Fibroblast of peridontal ligament (primary cell): ENCODE measurements around the gene PTPN1.
"Not testable (repeated sequence)": the region's sequence is repeated elsewhere in the genome, so short reads cannot be mapped to it uniquely, and the experiment has no call there.

Experiments
- DNase-seq: peaks from one replicate; pipeline ENCODE4 v3.0.0-alpha.2; 2010; ENCODE audit errors: extremely low read depth

The PTPN1 gene

DNA sequence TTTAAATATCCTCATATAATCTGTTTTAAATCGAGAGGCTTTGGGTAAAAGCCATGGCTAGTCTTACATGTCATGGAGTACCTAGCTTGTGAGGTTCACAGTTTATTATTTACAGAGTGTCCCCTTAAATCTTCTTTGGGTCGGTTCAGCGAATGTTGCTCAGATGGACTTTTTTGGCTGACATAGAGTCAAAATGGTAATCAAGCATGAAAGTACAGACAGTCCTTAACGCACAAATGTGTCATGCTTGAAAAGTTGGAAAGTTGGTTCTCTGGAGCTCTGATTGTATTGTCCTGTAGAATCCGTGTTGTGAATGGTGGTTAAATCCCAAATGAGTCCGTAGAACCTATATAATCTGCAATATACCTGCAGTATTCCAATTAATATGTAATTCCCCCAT is 22.0 kb downstream of the PTPN1 start:
- DNase-seq: no peak

- peak; percentile 69 for DNase-seq
Measured at GRCh38 chr20:50533061-50533460, 22.9 kb downstream of the PTPN1 start.

GRCh38 chr20:50533464-50533863 is 23.3 kb downstream of the PTPN1 start:
- DNase-seq: no peak

DNA sequence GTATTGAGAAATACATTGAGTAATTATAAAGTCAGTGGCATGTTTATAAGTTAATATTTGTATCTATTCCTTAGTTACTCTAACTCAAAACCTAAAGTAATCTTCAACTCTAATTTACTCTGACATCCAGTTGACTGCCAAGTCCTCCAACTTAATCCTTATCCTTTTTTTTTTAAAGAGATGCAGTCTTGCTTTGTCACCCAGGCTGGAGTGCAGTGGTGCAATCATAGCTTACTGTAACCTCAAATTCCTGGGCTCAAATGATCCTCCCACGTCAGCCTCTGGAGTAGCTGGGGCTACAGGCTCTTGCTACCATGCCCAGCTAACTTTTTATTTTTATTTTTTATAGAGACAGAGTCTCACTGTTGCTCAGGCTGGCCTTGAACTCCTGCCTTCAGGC is 24.4 kb downstream of the PTPN1 start:
- peak; percentile 91 for DNase-seq

DNA sequence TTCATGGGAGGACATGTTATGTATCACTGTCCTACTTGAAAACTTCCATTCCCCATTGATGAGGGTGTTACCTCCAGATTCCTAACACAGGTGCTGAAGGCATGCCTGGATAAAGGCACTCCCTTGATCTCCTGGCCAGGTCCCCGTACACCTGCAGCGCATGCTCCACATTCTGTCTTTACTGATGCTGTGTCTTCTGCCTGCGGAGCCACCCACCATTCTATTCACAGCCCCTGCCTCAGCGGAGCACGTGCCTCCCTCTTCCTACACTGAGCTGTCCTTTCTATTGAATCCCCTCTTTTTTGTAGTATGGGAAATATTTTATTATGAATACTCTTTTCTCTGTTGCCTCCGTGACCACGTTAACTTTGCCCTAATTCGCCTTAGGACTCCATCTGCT is 25.0 kb downstream of the PTPN1 start:
- no peak for DNase-seq

DNA sequence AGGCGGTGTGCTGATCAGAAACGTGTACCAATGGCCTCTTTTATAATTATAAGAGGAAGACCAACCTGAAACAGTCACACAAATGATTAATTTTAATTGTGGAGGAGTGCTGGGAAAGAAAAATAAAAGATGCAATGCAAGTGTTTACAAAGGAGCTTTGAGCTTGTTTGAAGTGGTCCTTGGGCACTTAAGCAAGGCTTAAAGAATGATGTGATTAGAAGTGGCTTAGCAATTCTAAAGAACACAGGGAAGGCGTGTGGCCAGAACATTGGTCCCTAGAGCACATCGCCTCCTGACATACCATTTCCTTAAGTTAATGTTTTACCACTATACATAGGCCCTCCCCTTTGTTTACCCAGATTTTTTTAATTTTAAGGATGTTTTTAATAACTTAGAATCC is 26.1 kb downstream of the PTPN1 start:
- DNase-seq: no peak

DNA sequence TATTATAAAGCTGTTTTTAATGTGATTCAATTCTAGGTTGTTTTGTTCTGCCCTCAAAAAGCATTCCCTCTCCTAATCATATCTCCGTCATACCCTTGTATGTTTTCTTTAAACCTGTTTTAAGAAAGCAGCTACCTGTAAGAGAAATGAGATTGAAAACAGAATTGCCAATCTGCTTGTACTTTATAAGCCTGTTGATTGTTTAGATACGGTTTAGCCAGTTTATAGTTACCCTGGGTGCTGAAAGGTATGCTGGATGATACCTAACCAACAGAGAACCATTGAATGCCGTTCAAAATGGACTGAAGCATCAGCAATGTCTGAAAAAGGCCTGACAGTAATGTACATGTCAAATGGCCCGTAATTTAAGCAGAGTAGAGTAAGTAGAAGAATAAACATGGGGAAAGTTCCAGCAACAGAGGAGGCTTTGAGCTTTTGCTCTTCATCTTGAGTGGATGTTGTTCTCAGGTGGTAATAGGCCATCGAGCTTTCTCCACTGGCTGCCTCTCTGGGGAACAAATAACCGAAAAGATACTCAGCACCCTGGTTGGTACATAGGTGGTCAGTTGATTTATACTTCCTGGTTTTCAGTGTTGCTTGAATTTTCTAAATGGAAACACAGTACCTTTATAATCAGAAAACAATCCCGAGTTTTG is 27.5 kb downstream of the PTPN1 start:
- DNase-seq: no peak

GRCh38 chr20:50538276-50538675 is 28.1 kb downstream of the PTPN1 start:
- no peak for DNase-seq

- not testable (repeated sequence) for DNase-seq
Measured at GRCh38 chr20:50539798-50540197, 29.6 kb downstream of the PTPN1 start.

DNA sequence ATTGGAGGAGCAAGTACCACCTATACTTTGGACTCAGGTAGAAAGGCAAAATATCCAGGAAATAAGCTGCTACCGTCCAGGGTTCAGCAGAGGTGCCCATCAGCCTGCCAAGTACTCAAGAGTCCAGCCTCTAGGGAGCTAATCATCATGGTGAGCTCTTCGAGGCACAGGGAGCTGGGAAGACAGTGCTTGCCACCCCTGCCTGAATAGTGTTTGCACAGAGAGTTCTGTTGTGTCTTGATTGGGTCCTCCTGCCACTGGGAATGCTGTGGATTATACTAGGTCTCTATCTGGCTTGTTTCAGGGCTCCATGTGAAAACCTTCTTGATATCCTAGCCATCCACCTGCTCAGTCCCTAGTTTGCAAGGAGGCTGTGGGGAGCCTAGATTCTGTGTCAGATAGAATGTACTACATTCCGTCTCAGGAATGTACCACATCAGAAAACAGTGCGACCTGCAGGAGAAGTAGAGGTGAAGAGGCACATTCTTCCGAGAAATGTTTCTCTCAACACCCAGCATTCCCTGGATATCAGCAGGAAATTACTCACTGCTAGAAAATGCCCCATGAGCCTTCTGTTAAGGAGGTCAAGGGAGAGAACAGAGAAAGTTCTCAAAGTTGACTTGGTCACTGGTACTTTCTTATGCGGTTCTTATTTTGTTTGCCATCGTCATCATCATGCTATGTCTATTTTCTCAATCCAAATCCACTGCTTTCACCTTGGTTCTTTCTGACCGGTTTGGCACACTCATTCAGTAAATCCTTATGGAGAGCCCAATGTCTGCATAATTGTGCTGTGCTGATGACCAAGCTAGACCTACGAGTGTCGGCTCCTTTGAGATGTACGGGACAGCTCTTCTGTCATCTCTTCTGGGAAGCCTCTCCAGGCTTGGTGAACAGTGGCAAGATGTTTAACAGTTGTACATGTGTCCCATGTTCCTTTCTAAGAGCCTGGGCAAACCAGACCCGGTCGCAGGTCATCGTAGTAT is 30.7 kb downstream of the PTPN1 start:
- DNase-seq: peak; percentile 50

DNA sequence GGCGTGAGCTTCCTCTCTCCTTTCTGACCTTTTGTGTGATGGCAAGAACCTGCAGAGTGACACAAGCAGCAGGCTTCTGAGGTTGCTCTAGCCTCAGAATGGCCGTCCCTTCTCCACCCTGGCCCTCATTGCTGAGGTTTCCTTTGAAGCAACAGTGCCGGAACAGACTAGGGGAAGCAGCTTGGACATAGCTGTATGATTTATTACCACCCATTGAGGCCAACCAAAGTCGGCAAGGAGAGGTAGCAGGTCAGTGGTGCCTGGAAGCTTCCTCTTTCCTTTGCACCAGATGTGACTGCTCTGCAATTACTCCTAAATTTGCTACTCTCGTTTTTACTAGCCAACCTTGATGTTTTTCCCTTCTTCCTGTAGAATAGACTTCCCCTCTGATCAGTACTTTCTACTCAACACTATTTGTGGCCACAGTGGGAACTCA is 31.4 kb downstream of the PTPN1 start:
- no peak for DNase-seq

DNA sequence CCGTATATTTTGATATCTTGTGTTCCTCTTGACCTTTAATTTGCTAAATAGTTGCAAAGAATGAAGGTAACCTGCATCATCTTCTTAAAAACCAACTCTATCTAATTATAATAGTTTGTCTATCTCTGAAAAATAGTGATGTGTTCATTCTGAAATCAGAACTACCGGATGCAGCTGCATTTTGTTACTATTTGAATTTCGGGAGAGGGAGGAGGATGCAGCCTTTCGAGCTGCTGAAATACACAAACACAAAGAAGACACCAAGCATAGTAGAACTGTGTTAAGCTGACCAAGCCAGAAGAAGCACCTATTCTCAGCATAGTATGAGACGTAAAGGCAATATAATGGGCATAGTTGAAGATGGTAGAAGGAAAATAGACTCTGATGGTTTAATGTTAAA is 33.1 kb downstream of the PTPN1 start:
- DNase-seq: no peak

DNA sequence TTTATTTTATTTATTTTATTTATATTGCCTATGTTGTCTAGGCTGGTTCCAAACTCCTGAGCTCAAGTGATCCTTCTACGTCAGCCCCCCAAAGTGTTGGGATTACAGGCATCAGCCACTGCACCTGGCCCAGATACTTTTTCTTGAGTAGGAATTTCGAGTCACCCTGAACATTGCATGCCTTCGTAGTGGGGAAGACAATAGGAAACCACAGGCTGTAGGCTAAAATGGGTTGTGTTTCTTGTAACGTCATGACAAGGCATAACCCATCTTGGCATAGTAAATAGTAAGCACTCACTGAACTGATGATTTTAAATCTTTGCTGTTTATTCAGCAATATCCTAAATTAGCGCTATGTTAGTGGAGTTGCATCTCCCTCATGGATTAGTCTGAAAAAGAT is 34.9 kb downstream of the PTPN1 start:
- no peak for DNase-seq

GRCh38 chr20:50546729-50547314 is 36.6 kb downstream of the PTPN1 start:
- no peak for DNase-seq

- no peak for DNase-seq
Measured at GRCh38 chr20:50547964-50548363, 37.8 kb downstream of the PTPN1 start.

- DNase-seq: no peak
Measured at GRCh38 chr20:50548396-50548795, 38.2 kb downstream of the PTPN1 start.

DNA sequence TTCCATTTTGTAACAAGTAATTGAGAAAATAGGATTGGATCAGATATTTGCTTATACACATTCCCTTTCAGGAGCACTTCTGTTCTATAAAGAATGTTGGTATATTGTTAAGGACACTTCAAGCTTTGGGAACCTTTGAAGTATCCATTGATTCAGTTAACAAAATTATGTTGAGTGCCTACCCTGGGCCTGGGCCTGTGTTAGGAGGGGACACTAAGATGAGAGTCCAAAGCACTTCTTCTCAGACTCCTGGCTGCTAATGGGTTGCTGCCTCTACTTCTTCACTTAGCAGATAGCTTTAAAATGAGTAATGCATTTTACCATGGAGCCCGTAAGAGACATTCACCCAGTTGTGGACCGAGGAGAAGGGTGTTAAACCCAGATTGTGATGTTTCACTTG is 40.3 kb downstream of the PTPN1 start:
- DNase-seq: no peak

- no peak for DNase-seq
Measured at GRCh38 chr20:50551288-50551687, 41.1 kb downstream of the PTPN1 start.

DNA sequence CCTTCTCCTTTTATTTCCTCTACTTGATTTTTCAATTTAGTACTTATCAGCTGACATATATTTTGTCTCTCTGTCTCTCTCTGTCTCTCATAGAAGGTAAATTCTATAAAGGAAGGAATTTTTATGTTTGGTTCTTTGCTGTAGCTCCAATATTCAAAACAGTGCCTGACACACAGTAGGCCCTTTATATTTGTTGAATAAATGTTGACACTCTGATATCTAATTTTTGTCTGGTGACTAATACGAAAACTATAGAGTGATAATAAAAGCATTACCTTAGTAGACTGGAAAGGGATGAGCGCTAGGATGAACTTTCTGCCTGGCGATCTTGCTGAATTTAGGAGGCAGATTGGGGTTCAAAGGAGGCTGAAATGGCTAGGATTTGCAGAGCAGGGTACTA is 42.8 kb downstream of the PTPN1 start:
- no peak for DNase-seq

DNA sequence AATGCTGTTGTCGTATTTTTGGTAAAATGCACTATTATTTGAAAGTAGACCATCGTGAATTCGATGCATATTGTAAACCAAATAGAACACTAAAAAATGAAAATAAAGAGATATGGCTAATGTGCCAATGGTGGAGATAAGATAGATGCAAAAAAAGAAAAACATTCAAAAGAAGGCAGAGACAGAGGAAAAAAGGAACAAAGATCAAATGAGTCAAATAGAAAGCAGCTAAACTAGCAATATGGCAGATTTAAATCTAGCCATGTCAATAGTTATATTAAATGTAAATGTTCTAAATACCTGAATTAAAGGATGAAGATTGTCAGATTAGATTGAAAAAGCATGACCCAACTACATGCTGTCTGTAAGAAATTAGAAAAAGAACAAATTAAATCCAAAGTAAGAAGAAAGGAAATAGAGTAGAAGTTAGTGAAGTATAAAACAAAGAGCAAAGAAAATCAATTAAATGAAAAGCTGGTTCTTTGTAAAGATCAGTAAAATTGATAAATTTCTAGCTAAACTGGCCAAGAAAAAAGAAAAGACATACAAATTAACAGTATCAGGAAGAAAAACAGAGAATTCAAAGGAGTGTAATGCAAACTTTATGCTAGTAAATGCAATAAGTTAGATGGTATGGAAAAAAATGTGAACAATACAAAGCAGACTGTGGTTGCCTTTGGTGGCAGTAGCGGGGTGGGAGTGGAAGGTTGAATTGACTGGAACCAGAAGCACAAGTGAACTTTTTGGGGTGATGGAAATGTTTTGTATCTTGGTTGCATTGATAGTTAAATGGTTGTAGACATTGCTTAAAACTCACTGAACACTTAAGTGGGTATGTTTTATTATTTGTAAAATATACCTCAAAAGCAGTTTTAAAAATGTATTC is 44.8 kb downstream of the PTPN1 start:
- no peak for DNase-seq

- no peak for DNase-seq
Measured at GRCh38 chr20:50555662-50556061, 45.5 kb downstream of the PTPN1 start.
